ENCODE results near the gene PAPOLA. TPM values are rescaled to one million over a fixed set of nuclear protein-coding genes. Genes with fewer than 3 reads are reported as not detected.

Gene PAPOLA
- total and polyA plus RNA-seq, 9 of the 15 experiments (the other 6 are each of a cell fraction or from before 2014, with no cell fraction given), result 51.1 to 199 (median 95.8) TPM

DNA sequence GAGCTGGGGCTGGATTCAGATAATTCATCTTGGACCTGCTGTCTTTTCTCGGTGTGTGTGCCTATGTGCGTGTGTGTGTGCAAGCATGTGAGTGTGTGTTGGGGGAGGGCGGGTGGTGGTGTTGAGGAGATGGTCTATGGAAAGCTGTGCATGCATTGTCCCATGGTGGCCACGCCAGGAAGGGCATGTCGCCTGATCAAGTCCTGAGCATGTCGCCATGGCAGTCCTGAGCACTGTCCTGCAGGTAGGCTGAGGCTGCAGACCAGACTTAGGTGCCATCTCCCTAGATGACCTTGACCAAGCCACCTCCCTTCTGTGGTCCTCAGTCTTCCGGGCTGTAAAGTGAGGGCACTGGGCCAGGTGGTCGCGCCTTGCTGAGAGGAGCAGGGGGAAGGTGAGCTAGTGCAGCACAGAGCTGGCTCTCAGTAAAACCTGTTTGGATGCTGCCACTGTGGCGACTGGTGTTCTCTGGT, 81.4 kb downstream of the PAPOLA start:
- TF ChIP-seq HEY1 (CRISPR knock-in tag; IDR thresholded peaks at IDR 0.05; ENCODE audit: borderline replicate concordance) (no peak), KHSRP (IDR thresholded peaks at IDR 0.05) (no peak), TSC22D4 (tag; IDR thresholded peaks at IDR 0.05) (no peak)
- no peaks in the 10 kb centered on the region for H3K36me3 ChIP-seq (ENCODE audit: control insufficient read depth, insufficient read depth, low read length)
- no TSS peak for BruUV-seq (replicated peaks)
- H3K4me3 ChIP-seq, result no peak overlapping the region
- H3K4me2 ChIP-seq (ENCODE audit: insufficient read depth, low read length), result no peak overlapping the region
- H3K79me2 ChIP-seq (ENCODE audit: control insufficient read depth, insufficient read depth, low read length), result no peaks in the 10 kb centered on the region
- no peaks in the 10 kb centered on the region for H3K9me1 ChIP-seq (ENCODE audit: control insufficient read depth, insufficient read depth, low read length)
- H3K27me3 ChIP-seq (ENCODE audit: control insufficient read depth in 2 of 2, insufficient read depth in 2 of 2, low read length in 2 of 2), result peaks cover 33 to 55% of the 10 kb centered on the region in 2 experiments
- H3K9me3 ChIP-seq (replicated peaks; ENCODE audit: control insufficient read depth, insufficient read depth, low read depth, low read length), result no peaks in the 10 kb centered on the region
- intact Hi-C loops (cut with micrococcal nuclease) (loop anchor here (1.0 to 10.0 kb wide), 5 partner anchors 84 to 551 kb away; no protein-coding TSS in a partner anchor), in situ Hi-C loops (cut with MboI) (loop anchor here (5.0 to 25.0 kb wide), 4 partner anchors 89 to 704 kb away; no protein-coding TSS in a partner anchor)
- H2AFZ ChIP-seq (ENCODE audit: low read depth, low read length), result no peak overlapping the region
- ChIA-PET CTCF (ENCODE audit: low intra/inter-chr PET ratio) (interaction anchor here (0.7 to 2.2 kb wide), 2 partner anchors 158 to 269 kb away, joined by 4 to 11 read pairs; no protein-coding TSS in a partner anchor), POLR2A (interaction anchor here (0.7 kb wide), 1 partner anchor 433 kb away, joined by 3 read pairs; no protein-coding TSS in a partner anchor)
- no peaks in the 10 kb centered on the region for H4K20me1 ChIP-seq (replicated peaks; ENCODE audit: control insufficient read depth, insufficient read depth, low read length)
- WGBS (ENCODE audit: insufficient coverage, low coverage, missing lambda C conversion rate), result 19% methylated on average over 10 of the region's 10 CpGs
- H3K9ac ChIP-seq (ENCODE audit: insufficient read depth in 1 of 2, low read depth in 2 of 2, low read length in 2 of 2), result no peak overlapping the region
- no peak for FAIRE-seq
- peaks cover 6 to 19% of the 10 kb centered on the region in 2 experiments; a peak in 4 of 5 replicates for H3K4me1 ChIP-seq (replicated peaks in 1 of 2; ENCODE audit: control insufficient read depth in 2 of 2, insufficient read depth in 2 of 2, low read length in 2 of 2)
- no peak overlapping the region for H3K27ac ChIP-seq (ENCODE audit: extremely low read depth, low read depth, low read length)
- no peak for ATAC-seq
- no peak for DNase-seq (ENCODE audit: extremely low read depth in 1 of 4, low spot score in 3 of 4)

DNA sequence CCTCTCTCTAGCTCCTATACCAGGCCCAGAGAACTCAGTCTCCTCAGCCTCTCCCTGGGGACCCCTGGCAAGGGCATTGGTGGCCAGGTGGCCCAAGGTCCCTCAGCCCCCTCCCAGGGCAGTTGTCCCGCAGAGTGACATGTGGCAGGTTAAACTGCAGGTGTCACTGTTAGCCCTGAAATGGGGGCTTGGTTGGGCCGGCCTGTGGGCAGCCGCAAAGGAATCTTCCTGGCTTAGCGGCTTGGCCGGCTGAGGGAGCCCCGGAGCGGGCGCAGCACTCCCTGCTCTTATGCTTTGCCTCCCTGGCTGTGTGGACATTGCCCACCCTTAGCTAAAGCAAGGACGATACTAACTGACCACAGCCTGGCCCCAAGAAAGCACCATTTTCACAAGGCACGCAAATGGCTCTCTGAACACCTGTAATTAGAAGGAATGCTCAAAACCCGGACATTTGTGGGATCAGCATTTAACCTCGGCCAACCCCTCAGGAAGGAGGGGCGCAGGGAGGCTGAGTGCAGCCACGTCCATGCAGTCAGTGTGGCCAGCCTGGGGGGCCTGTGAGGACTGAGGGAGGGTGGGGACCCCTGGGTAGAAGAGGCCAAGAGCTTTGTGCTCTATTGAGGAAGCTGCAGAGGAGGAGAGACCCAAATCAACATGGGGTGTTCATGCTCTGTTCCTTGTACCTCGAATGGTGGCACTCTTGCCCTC, 82.2 kb downstream of the PAPOLA start:
- intact Hi-C loops (cut with micrococcal nuclease) (loop anchor here (1.0 to 10.0 kb wide), 5 partner anchors 83 to 550 kb away; no protein-coding TSS in a partner anchor), in situ Hi-C loops (cut with MboI) (loop anchor here (5.0 to 25.0 kb wide), 4 partner anchors 88 to 703 kb away; no protein-coding TSS in a partner anchor)
- H3K4me1 ChIP-seq (replicated peaks in 1 of 2; ENCODE audit: control insufficient read depth in 2 of 2, insufficient read depth in 2 of 2, low read length in 2 of 2), result peaks cover 6 to 19% of the 10 kb centered on the region in 2 experiments; a peak in 4 of 5 replicates
- peak overlapping the region; percentile 9; the same call in 1 of the 2 replicates for H3K4me2 ChIP-seq (ENCODE audit: insufficient read depth, low read length)
- no peak overlapping the region for H3K27ac ChIP-seq (ENCODE audit: extremely low read depth, low read depth, low read length)
- H3K27me3 ChIP-seq (ENCODE audit: control insufficient read depth in 2 of 2, insufficient read depth in 2 of 2, low read length in 2 of 2), result peaks cover 33 to 62% of the 10 kb centered on the region in 2 experiments
- no peaks in the 10 kb centered on the region for H3K9me1 ChIP-seq (ENCODE audit: control insufficient read depth, insufficient read depth, low read length)
- no peak overlapping the region for H3K4me3 ChIP-seq
- H3K9me3 ChIP-seq (replicated peaks; ENCODE audit: control insufficient read depth, insufficient read depth, low read depth, low read length), result no peaks in the 10 kb centered on the region
- 5% methylated on average over 15 of the region's 15 CpGs for WGBS (ENCODE audit: insufficient coverage, low coverage, missing lambda C conversion rate)
- no peaks in the 10 kb centered on the region for H3K79me2 ChIP-seq (ENCODE audit: control insufficient read depth, insufficient read depth, low read length)
- H2AFZ ChIP-seq (ENCODE audit: low read depth, low read length), result peak overlapping the region; percentile 43; the same call in 1 of the 2 replicates
- DNase-seq (ENCODE audit: extremely low read depth in 1 of 4, low spot score in 3 of 4), result peak; percentile 70 to 76 (median 74)
- H3K36me3 ChIP-seq (ENCODE audit: control insufficient read depth, insufficient read depth, low read length), result no peaks in the 10 kb centered on the region
- BruUV-seq (replicated peaks), result no TSS peak
- H3K9ac ChIP-seq (ENCODE audit: insufficient read depth in 1 of 2, low read depth in 2 of 2, low read length in 2 of 2), result no peak overlapping the region
- FAIRE-seq, result peak; percentile 72
- H4K20me1 ChIP-seq (replicated peaks; ENCODE audit: control insufficient read depth, insufficient read depth, low read length), result no peaks in the 10 kb centered on the region
- ChIA-PET POLR2A (interaction anchor here (0.7 kb wide), 1 partner anchor 432 kb away, joined by 3 read pairs; no protein-coding TSS in a partner anchor), CTCF (ENCODE audit: low intra/inter-chr PET ratio) (interaction anchor here (0.6 to 2.2 kb wide), 3 partner anchors 157 to 686 kb away, joined by 3 to 11 read pairs (median 4); no protein-coding TSS in a partner anchor)
- peak; percentile 90 for ATAC-seq
- TF ChIP-seq ZBTB17 (CRISPR knock-in tag; IDR thresholded peaks at IDR 0.05) (0 out of 2 replicates have a peak, but pooled peaks have one; percentile 19), MAFK (IDR thresholded peaks at IDR 0.05; ENCODE audit: low read length) (no peak), PHF8 (IDR thresholded peaks at IDR 0.05; ENCODE audit: borderline replicate concordance, low read length) (no peak), TCF7L2 (IDR thresholded peaks at IDR 0.05; ENCODE audit: low read depth, low read length) (peak; percentile 14; the same call in 1 of the 2 replicates)
- TF ChIP-seq, protein P1, sequence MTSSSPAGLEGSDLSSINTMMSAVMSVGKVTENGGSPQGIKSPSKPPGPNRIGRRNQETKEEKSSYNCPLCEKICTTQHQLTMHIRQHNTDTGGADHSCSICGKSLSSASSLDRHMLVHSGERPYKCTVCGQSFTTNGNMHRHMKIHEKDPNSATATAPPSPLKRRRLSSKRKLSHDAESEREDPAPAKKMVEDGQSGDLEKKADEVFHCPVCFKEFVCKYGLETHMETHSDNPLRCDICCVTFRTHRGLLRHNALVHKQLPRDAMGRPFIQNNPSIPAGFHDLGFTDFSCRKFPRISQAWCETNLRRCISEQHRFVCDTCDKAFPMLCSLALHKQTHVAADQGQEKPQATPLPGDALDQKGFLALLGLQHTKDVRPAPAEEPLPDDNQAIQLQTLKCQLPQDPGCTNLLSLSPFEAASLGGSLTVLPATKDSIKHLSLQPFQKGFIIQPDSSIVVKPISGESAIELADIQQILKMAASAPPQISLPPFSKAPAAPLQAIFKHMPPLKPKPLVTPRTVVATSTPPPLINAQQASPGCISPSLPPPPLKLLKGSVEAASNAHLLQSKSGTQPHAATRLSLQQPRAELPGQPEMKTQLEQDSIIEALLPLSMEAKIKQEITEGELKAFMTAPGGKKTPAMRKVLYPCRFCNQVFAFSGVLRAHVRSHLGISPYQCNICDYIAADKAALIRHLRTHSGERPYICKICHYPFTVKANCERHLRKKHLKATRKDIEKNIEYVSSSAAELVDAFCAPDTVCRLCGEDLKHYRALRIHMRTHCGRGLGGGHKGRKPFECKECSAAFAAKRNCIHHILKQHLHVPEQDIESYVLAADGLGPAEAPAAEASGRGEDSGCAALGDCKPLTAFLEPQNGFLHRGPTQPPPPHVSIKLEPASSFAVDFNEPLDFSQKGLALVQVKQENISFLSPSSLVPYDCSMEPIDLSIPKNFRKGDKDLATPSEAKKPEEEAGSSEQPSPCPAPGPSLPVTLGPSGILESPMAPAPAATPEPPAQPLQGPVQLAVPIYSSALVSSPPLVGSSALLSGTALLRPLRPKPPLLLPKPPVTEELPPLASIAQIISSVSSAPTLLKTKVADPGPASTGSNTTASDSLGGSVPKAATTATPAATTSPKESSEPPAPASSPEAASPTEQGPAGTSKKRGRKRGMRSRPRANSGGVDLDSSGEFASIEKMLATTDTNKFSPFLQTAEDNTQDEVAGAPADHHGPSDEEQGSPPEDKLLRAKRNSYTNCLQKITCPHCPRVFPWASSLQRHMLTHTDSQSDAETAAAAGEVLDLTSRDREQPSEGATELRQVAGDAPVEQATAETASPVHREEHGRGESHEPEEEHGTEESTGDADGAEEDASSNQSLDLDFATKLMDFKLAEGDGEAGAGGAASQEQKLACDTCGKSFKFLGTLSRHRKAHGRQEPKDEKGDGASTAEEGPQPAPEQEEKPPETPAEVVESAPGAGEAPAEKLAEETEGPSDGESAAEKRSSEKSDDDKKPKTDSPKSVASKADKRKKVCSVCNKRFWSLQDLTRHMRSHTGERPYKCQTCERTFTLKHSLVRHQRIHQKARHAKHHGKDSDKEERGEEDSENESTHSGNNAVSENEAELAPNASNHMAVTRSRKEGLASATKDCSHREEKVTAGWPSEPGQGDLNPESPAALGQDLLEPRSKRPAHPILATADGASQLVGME (CRISPR knock-in tag; IDR thresholded peaks at IDR 0.05), result 0 out of 2 replicates have a peak, but pooled peaks have one; percentile 29

All from K562 (cell line).